ENCODE results near the gene INPP4B.

The INPP4B gene

GRCh38 chr4:142291299-142292050 lies 554.6 kb downstream of the INPP4B start:
- Histone ChIP-seq H3K36me3 (ENCODE audit: insufficient read depth, low read depth, low read length) (no peaks in the 10 kb centered on the region), H3K27ac (ENCODE audit: low read length) (no peak overlapping the region), H3K27me3 (ENCODE audit: insufficient read depth, low read length) (no peaks in the 10 kb centered on the region), H3K4me3 (ENCODE audit: low read length) (no peak overlapping the region), H3K9me3 (ENCODE audit: insufficient read depth, low read depth, low read length) (no peaks in the 10 kb centered on the region), H3K9ac (ENCODE audit: low read depth, low read length) (no peak overlapping the region), H3K4me1 (ENCODE audit: insufficient read depth, low read length) (no peaks in the 10 kb centered on the region)

GRCh38 chr4:142287371-142287770 lies 558.7 kb downstream of the INPP4B start:
- Histone ChIP-seq H3K4me3 (ENCODE audit: low read length) (no peak overlapping the region), H3K27me3 (ENCODE audit: insufficient read depth, low read length) (no peaks in the 10 kb centered on the region), H3K9ac (ENCODE audit: low read depth, low read length) (no peak overlapping the region), H3K27ac (ENCODE audit: low read length) (no peak overlapping the region), H3K36me3 (ENCODE audit: insufficient read depth, low read depth, low read length) (no peaks in the 10 kb centered on the region), H3K4me1 (ENCODE audit: insufficient read depth, low read length) (no peaks in the 10 kb centered on the region), H3K9me3 (ENCODE audit: insufficient read depth, low read depth, low read length) (no peaks in the 10 kb centered on the region)

- Histone ChIP-seq H3K4me3 (ENCODE audit: low read length) (no peak overlapping the region), H3K9me3 (ENCODE audit: insufficient read depth, low read depth, low read length) (no peaks in the 10 kb centered on the region), H3K9ac (ENCODE audit: low read depth, low read length) (no peak overlapping the region), H3K27me3 (ENCODE audit: insufficient read depth, low read length) (no peaks in the 10 kb centered on the region), H3K4me1 (ENCODE audit: insufficient read depth, low read length) (no peaks in the 10 kb centered on the region), H3K27ac (ENCODE audit: low read length) (no peak overlapping the region), H3K36me3 (ENCODE audit: insufficient read depth, low read depth, low read length) (no peaks in the 10 kb centered on the region)
These were observed 560.9 kb downstream of the INPP4B start for GRCh38 chr4:142285222-142285583.

- Histone ChIP-seq H3K9me3 (ENCODE audit: insufficient read depth, low read depth, low read length) (no peaks in the 10 kb centered on the region), H3K36me3 (ENCODE audit: insufficient read depth, low read depth, low read length) (no peaks in the 10 kb centered on the region), H3K9ac (ENCODE audit: low read depth, low read length) (no peak overlapping the region), H3K4me1 (ENCODE audit: insufficient read depth, low read length) (no peaks in the 10 kb centered on the region), H3K4me3 (ENCODE audit: low read length) (no peak overlapping the region), H3K27me3 (ENCODE audit: insufficient read depth, low read length) (no peaks in the 10 kb centered on the region), H3K27ac (ENCODE audit: low read length) (no peak overlapping the region)
These were observed 561.5 kb downstream of the INPP4B start for GRCh38 chr4:142284402-142285221.

GRCh38 chr4:142282870-142283431 lies 563.1 kb downstream of the INPP4B start:
- Histone ChIP-seq H3K36me3 (ENCODE audit: insufficient read depth, low read depth, low read length) (no peaks in the 10 kb centered on the region), H3K27me3 (ENCODE audit: insufficient read depth, low read length) (no peaks in the 10 kb centered on the region), H3K4me1 (ENCODE audit: insufficient read depth, low read length) (no peaks in the 10 kb centered on the region), H3K4me3 (ENCODE audit: low read length) (no peak overlapping the region), H3K27ac (ENCODE audit: low read length) (no peak overlapping the region), H3K9me3 (ENCODE audit: insufficient read depth, low read depth, low read length) (no peaks in the 10 kb centered on the region), H3K9ac (ENCODE audit: low read depth, low read length) (no peak overlapping the region)

GRCh38 chr4:142281999-142282398 lies 564.1 kb downstream of the INPP4B start:
- no peak overlapping the region for H3K27ac ChIP-seq (ENCODE audit: low read length)
- no peaks in the 10 kb centered on the region for H3K4me1 ChIP-seq (ENCODE audit: insufficient read depth, low read length)
- no peak overlapping the region for H3K4me3 ChIP-seq (ENCODE audit: low read length)
- no peaks in the 10 kb centered on the region for H3K36me3 ChIP-seq (ENCODE audit: insufficient read depth, low read depth, low read length)
- no peaks in the 10 kb centered on the region for H3K9me3 ChIP-seq (ENCODE audit: insufficient read depth, low read depth, low read length)
- H3K27me3 ChIP-seq (ENCODE audit: insufficient read depth, low read length), result no peaks in the 10 kb centered on the region
- no peak overlapping the region for H3K9ac ChIP-seq (ENCODE audit: low read depth, low read length)

- Histone ChIP-seq H3K4me1 (ENCODE audit: insufficient read depth, low read length) (no peaks in the 10 kb centered on the region), H3K9me3 (ENCODE audit: insufficient read depth, low read depth, low read length) (no peaks in the 10 kb centered on the region), H3K27me3 (ENCODE audit: insufficient read depth, low read length) (no peaks in the 10 kb centered on the region), H3K9ac (ENCODE audit: low read depth, low read length) (no peak overlapping the region), H3K4me3 (ENCODE audit: low read length) (no peak overlapping the region), H3K36me3 (ENCODE audit: insufficient read depth, low read depth, low read length) (no peaks in the 10 kb centered on the region), H3K27ac (ENCODE audit: low read length) (no peak overlapping the region)
These were observed 567.4 kb downstream of the INPP4B start for GRCh38 chr4:142278663-142279062.

GRCh38 chr4:142278171-142278570 lies 567.9 kb downstream of the INPP4B start:
- H3K27ac ChIP-seq (ENCODE audit: low read length), result no peak overlapping the region
- no peak overlapping the region for H3K9ac ChIP-seq (ENCODE audit: low read depth, low read length)

GRCh38 chr4:142274137-142274536 lies 572.0 kb downstream of the INPP4B start:
- Histone ChIP-seq H3K9me3 (ENCODE audit: insufficient read depth, low read depth, low read length) (no peaks in the 10 kb centered on the region), H3K4me3 (ENCODE audit: low read length) (no peak overlapping the region), H3K36me3 (ENCODE audit: insufficient read depth, low read depth, low read length) (no peaks in the 10 kb centered on the region), H3K4me1 (ENCODE audit: insufficient read depth, low read length) (peaks cover 6% of the 10 kb centered on the region; the same call in 1 of the 2 replicates), H3K27me3 (ENCODE audit: insufficient read depth, low read length) (no peaks in the 10 kb centered on the region), H3K9ac (ENCODE audit: low read depth, low read length) (no peak overlapping the region), H3K27ac (ENCODE audit: low read length) (no peak overlapping the region)

More at GRCh38 chr4:142278171-142278570, 567.9 kb downstream of the INPP4B start:
- H3K9me3 ChIP-seq (ENCODE audit: insufficient read depth, low read depth, low read length), result no peaks in the 10 kb centered on the region
- no peaks in the 10 kb centered on the region for H3K27me3 ChIP-seq (ENCODE audit: insufficient read depth, low read length)
- H3K36me3 ChIP-seq (ENCODE audit: insufficient read depth, low read depth, low read length), result no peaks in the 10 kb centered on the region
- no peak overlapping the region for H3K4me3 ChIP-seq (ENCODE audit: low read length)
- H3K4me1 ChIP-seq (ENCODE audit: insufficient read depth, low read length), result no peaks in the 10 kb centered on the region

GRCh38 chr4:142272452-142272851 lies 573.6 kb downstream of the INPP4B start:
- Histone ChIP-seq H3K36me3 (ENCODE audit: insufficient read depth, low read depth, low read length) (no peaks in the 10 kb centered on the region), H3K4me3 (ENCODE audit: low read length) (no peak overlapping the region), H3K27me3 (ENCODE audit: insufficient read depth, low read length) (no peaks in the 10 kb centered on the region), H3K27ac (ENCODE audit: low read length) (no peak overlapping the region), H3K4me1 (ENCODE audit: insufficient read depth, low read length) (peaks cover 6% of the 10 kb centered on the region; the same call in 1 of the 2 replicates), H3K9ac (ENCODE audit: low read depth, low read length) (no peak overlapping the region), H3K9me3 (ENCODE audit: insufficient read depth, low read depth, low read length) (no peaks in the 10 kb centered on the region)

- peaks cover 6% of the 10 kb centered on the region; the same call in 1 of the 2 replicates for H3K4me1 ChIP-seq (ENCODE audit: insufficient read depth, low read length)
- no peaks in the 10 kb centered on the region for H3K36me3 ChIP-seq (ENCODE audit: insufficient read depth, low read depth, low read length)
- H3K27ac ChIP-seq (ENCODE audit: low read length), result no peak overlapping the region
- no peaks in the 10 kb centered on the region for H3K9me3 ChIP-seq (ENCODE audit: insufficient read depth, low read depth, low read length)
- H3K4me3 ChIP-seq (ENCODE audit: low read length), result no peak overlapping the region
- no peak overlapping the region for H3K9ac ChIP-seq (ENCODE audit: low read depth, low read length)
- no peaks in the 10 kb centered on the region for H3K27me3 ChIP-seq (ENCODE audit: insufficient read depth, low read length)
These were observed 574.3 kb downstream of the INPP4B start for GRCh38 chr4:142271832-142272231.
